HEK293 (cell line): ENCODE results near the gene CDX1.

Experiments
- CTCF ChIA-PET: fragments of 350-600 bp; formaldehyde crosslinking; extraction: SDS; loops from one replicate; lab custom pipeline; 2021; ENCODE audit warnings: antibody characterized with exemption; lab: Yijun Ruan, JAX
- POLR2A ChIA-PET: fragments of 300-600 bp; formaldehyde crosslinking; extraction: SDS; loops from one replicate; lab custom pipeline; 2020; ENCODE audit warnings: antibody characterized with exemption, inconsistent platforms; lab: Yijun Ruan, JAX
- H3K27ac ChIP-seq: fragments of 200-500 bp; sonication (Bioruptor generic); 2 replicates; pipeline ENCODE4 v1.5.1; 2014; ENCODE audit warnings: low read depth, low read length, control low read depth, inconsistent platforms; ENCODE audit errors: extremely low read depth
- H3K36me3 ChIP-seq, 2 experiments: fragments of 200-500 bp in 1 of 2; sonication (Bioruptor generic) in 1 of 2; 1 replicate in 1 of 2; 2 replicates in 1 of 2; pipeline ENCODE4 v1.5.1; 2014 to 2017; ENCODE audit warnings: inconsistent platforms in 2 of 2, low read length in 2 of 2; ENCODE audit not compliant: control insufficient read depth in 2 of 2, insufficient read depth in 1 of 2
- H3K4me1 ChIP-seq: fragments of 200-500 bp; sonication (Bioruptor generic); 2 replicates; pipeline ENCODE4 v1.5.1; 2014; ENCODE audit warnings: mild to moderate bottlenecking, low read length, inconsistent platforms; ENCODE audit not compliant: control insufficient read depth, insufficient read depth
- H3K4me3 ChIP-seq: 2 replicates; pipeline ENCODE4 v1.5.1; 2011; ENCODE audit warnings: low read depth, mild to moderate bottlenecking, control low read depth, low read length, moderate library complexity
- H3K9me3 ChIP-seq: fragments of 200-500 bp; sonication (Bioruptor generic); 2 replicates; pipeline ENCODE4 v1.5.1; 2014; ENCODE audit warnings: low read depth, low read length, inconsistent platforms; ENCODE audit not compliant: control insufficient read depth, insufficient read depth
- KLF17 ChIP-seq: fragments of 450-650 bp; formaldehyde crosslinking; IDR thresholded peaks from 2 replicates; pipeline ENCODE4 v1.5.1; 2016; ENCODE audit warnings: missing biosample characterization, missing genetic modification characterization
- KLF7 ChIP-seq: fragments of 450-650 bp; formaldehyde crosslinking; IDR thresholded peaks from 2 replicates; pipeline ENCODE4 v1.5.1; 2016; ENCODE audit warnings: missing biosample characterization, missing genetic modification characterization, borderline replicate concordance
- ZFP37 ChIP-seq: fragments of 450-650 bp; formaldehyde crosslinking; IDR thresholded peaks from 2 replicates; pipeline ENCODE4 v1.5.1; 2016; ENCODE audit warnings: missing biosample characterization, missing genetic modification characterization
- ZFP69B ChIP-seq: fragments of 450-650 bp; formaldehyde crosslinking; IDR thresholded peaks from 2 replicates; pipeline ENCODE4 v1.5.1; 2016; ENCODE audit warnings: missing biosample characterization, missing genetic modification characterization
- ZIC2 ChIP-seq: fragments of 450-650 bp; formaldehyde crosslinking; IDR thresholded peaks from 2 replicates; pipeline ENCODE4 v1.5.1; 2016; ENCODE audit warnings: missing biosample characterization, missing genetic modification characterization
- ZNF292 ChIP-seq: fragments of 450-650 bp; formaldehyde crosslinking; IDR thresholded peaks from 2 replicates; pipeline ENCODE4 v1.5.1; 2016; ENCODE audit warnings: low read depth, missing biosample characterization, missing genetic modification characterization, borderline replicate concordance
- ZNF302 ChIP-seq: fragments of 450-650 bp; formaldehyde crosslinking; IDR thresholded peaks from 2 replicates; pipeline ENCODE4 v1.5.1; 2016; ENCODE audit warnings: missing biosample characterization, missing genetic modification characterization, low read depth
- ZNF350 ChIP-seq: fragments of 450-650 bp; formaldehyde crosslinking; IDR thresholded peaks from 2 replicates; pipeline ENCODE4 v1.5.0; 2017; ENCODE audit warnings: missing biosample characterization, mild to moderate bottlenecking, missing genetic modification characterization
- ZNF354C ChIP-seq: fragments of 450-650 bp; formaldehyde crosslinking; IDR thresholded peaks from 2 replicates; pipeline ENCODE4 v1.5.1; 2016; ENCODE audit warnings: missing biosample characterization, missing genetic modification characterization, low read depth, borderline replicate concordance
- ZNF48 ChIP-seq: fragments of 450-650 bp; formaldehyde crosslinking; IDR thresholded peaks from 2 replicates; pipeline ENCODE4 v1.5.1; 2016; ENCODE audit warnings: missing biosample characterization, missing genetic modification characterization
- ZNF530 ChIP-seq: fragments of 450-650 bp; formaldehyde crosslinking; IDR thresholded peaks from 2 replicates; pipeline ENCODE4 v1.5.1; 2016; ENCODE audit warnings: low read depth, missing biosample characterization, missing genetic modification characterization
- ZNF596 ChIP-seq: fragments of 450-650 bp; IDR thresholded peaks from 2 replicates; pipeline ENCODE4 v1.5.0; 2018; ENCODE audit warnings: missing biosample characterization, mild to moderate bottlenecking, missing genetic modification characterization, moderate library complexity
- ZNF629 ChIP-seq: fragments of 450-650 bp; formaldehyde crosslinking; IDR thresholded peaks from 2 replicates; pipeline ENCODE4 v1.5.1; 2017; ENCODE audit warnings: missing biosample characterization, missing genetic modification characterization
- ZNF664 ChIP-seq: fragments of 450-650 bp; formaldehyde crosslinking; IDR thresholded peaks from 2 replicates; pipeline ENCODE4 v1.5.1; 2016; ENCODE audit warnings: missing biosample characterization, missing genetic modification characterization
- ZSCAN16 ChIP-seq: fragments of 450-650 bp; formaldehyde crosslinking; IDR thresholded peaks from 2 replicates; pipeline ENCODE4 v1.5.1; 2016; ENCODE audit warnings: missing biosample characterization, missing genetic modification characterization
- TF ChIP-seq, protein P1 (sequence below): fragments of 450-650 bp; formaldehyde crosslinking; IDR thresholded peaks from 2 replicates; pipeline ENCODE4 v1.5.1; 2016; ENCODE audit warnings: missing biosample characterization, missing genetic modification characterization
- TF ChIP-seq, protein P2 (sequence below): fragments of 450-650 bp; formaldehyde crosslinking; IDR thresholded peaks from 2 replicates; pipeline ENCODE4 v1.5.1; 2016; ENCODE audit warnings: missing biosample characterization, missing genetic modification characterization

The CDX1 gene

GRCh38 chr5:150183436-150183835, 16.9 kb downstream of the CDX1 start (continued):
- TF ChIP-seq KLF17 (tag by site-specific recombination), result no peak

GRCh38 chr5:150184006-150184405, 17.4 kb downstream of the CDX1 start:
- POLR2A ChIA-PET, result no interaction called here
- CTCF ChIA-PET, result interaction anchor here (0.9 to 1.0 kb wide), 2 partner anchors 9 to 22 kb away, joined by 3 to 5 read pairs; no protein-coding TSS in a partner anchor
- Histone ChIP-seq H3K4me3 (no peak overlapping the region), H3K27ac (no peak overlapping the region), H3K9me3 (no peaks in the 10 kb centered on the region), H3K4me1 (0 out of 2 replicates have a peak, but pooled peaks cover 3% of the 10 kb centered on the region), H3K36me3 (no peaks in the 10 kb centered on the region)
- TF ChIP-seq, protein P1, sequence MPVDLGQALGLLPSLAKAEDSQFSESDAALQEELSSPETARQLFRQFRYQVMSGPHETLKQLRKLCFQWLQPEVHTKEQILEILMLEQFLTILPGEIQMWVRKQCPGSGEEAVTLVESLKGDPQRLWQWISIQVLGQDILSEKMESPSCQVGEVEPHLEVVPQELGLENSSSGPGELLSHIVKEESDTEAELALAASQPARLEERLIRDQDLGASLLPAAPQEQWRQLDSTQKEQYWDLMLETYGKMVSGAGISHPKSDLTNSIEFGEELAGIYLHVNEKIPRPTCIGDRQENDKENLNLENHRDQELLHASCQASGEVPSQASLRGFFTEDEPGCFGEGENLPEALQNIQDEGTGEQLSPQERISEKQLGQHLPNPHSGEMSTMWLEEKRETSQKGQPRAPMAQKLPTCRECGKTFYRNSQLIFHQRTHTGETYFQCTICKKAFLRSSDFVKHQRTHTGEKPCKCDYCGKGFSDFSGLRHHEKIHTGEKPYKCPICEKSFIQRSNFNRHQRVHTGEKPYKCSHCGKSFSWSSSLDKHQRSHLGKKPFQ (tag by site-specific recombination), result no peak

GRCh38 chr5:150184990-150185912, 18.7 kb downstream of the CDX1 start:
- 0 out of 2 replicates have a peak, but pooled peaks cover 3% of the 10 kb centered on the region for H3K4me1 ChIP-seq
- TF ChIP-seq ZFP69B (tag by site-specific recombination) (no peak), ZIC2 (tag by site-specific recombination) (0 out of 2 replicates have a peak, but pooled peaks have one; percentile 21)
- TF ChIP-seq, all 188 proteins: peak for 1
- Histone ChIP-seq H3K27ac (no peak overlapping the region), H3K36me3 (no peaks in the 10 kb centered on the region), H3K9me3 (no peaks in the 10 kb centered on the region), H3K4me3 (no peak overlapping the region)
- POLR2A ChIA-PET, result no interaction called here
- CTCF ChIA-PET, result interaction anchor here (0.8 kb wide), 1 partner anchor 56 kb away, joined by 4 read pairs; no protein-coding TSS in a partner anchor

DNA sequence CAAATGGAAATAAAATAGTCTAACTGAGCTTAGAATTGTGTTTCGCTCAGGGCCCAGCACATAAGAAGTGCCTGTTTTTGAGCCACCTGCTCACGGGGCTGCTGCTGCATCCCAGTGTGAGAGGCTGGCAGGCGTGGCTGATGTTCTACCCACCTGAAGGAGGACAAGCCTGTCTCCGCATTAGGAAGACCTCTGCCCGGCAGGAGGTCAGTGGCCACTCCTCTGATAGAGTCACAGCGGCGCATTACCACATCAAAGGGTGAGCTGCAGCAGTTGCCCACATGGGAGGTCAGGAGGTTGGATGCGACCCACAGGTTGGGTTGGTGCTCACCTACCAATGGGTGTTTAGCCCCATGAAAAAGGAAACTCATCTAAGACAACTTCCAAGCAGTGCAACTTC, 19.6 kb downstream of the CDX1 start:
- H3K27ac ChIP-seq, result no peak overlapping the region
- no peak overlapping the region for H3K4me3 ChIP-seq
- ChIA-PET CTCF (interaction anchor here (0.7 kb wide), 1 partner anchor 12 kb away, joined by 3 read pairs; no protein-coding TSS in a partner anchor), POLR2A (no interaction called here)
- H3K4me1 ChIP-seq, result no peaks in the 10 kb centered on the region
- TF ChIP-seq ZNF354C, result no peak
- TF ChIP-seq ZSCAN16 (tag by site-specific recombination), result no peak
- TF ChIP-seq ZNF48 (tag by site-specific recombination), result no peak
- no peak for TF ChIP-seq ZNF629 (tag by site-specific recombination)
- TF ChIP-seq ZNF530 (tag by site-specific recombination), result no peak
- no peak for TF ChIP-seq ZNF350
- no peak for TF ChIP-seq ZNF596 (tag by site-specific recombination)
- no peak for TF ChIP-seq ZNF292
- no peak for TF ChIP-seq KLF7 (tag by site-specific recombination)
- TF ChIP-seq ZNF302 (tag by site-specific recombination), result no peak
- TF ChIP-seq, protein P2, sequence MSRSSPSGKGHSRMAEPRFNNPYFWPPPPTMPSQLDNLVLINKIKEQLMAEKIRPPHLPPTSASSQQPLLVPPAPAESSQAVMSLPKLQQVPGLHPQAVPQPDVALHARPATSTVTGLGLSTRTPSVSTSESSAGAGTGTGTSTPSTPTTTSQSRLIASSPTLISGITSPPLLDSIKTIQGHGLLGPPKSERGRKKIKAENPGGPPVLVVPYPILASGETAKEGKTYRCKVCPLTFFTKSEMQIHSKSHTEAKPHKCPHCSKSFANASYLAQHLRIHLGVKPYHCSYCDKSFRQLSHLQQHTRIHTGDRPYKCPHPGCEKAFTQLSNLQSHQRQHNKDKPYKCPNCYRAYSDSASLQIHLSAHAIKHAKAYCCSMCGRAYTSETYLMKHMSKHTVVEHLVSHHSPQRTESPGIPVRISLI (tag by site-specific recombination), result no peak
- no peak for TF ChIP-seq ZNF664 (tag by site-specific recombination)
- no peak for TF ChIP-seq ZFP37
- no peaks in the 10 kb centered on the region for H3K9me3 ChIP-seq
- H3K36me3 ChIP-seq, result no peaks in the 10 kb centered on the region
